ENCODE data around the gene DPYD.
A peak's percentile ranks its signal among the peaks of the same experiment; 100 is the strongest.

DPYD gene

GRCh38 chr1:97943354-97943753 is 22.5 kb upstream of the DPYD start:
- H4K20me1 ChIP-seq (ENCODE audit: insufficient read depth, low read length, poor library complexity, severe bottlenecking): no peaks in the 10 kb centered on the region
- no peak for TF ChIP-seq CTCF (conservative IDR thresholded peaks at IDR 0.05; ENCODE audit: low read length)
- TF ChIP-seq EZH2phosphoT487 (IDR thresholded peaks at IDR 0.05; ENCODE audit: borderline replicate concordance): no peak
- H2AFZ ChIP-seq (ENCODE audit: low read length): no peak overlapping the region
- 0 out of 2 replicates have a peak, but pooled peaks cover 2% of the 10 kb centered on the region for H3F3A ChIP-seq (ENCODE audit: low read depth)
- no peak overlapping the region for H3K4me2 ChIP-seq (ENCODE audit: low read depth, low read length, poor library complexity, severe bottlenecking)
- H3K4me3 ChIP-seq (ENCODE audit: low read length, poor library complexity, severe bottlenecking): no peak overlapping the region
- no peaks in the 10 kb centered on the region for H3K27me3 ChIP-seq (ENCODE audit: insufficient read depth, low read length, poor library complexity, severe bottlenecking)
- H3K36me3 ChIP-seq (ENCODE audit: insufficient read depth, low read length): no peaks in the 10 kb centered on the region
- H3K9ac ChIP-seq (ENCODE audit: low read depth, low read length, poor library complexity, severe bottlenecking): no peak overlapping the region
- no peaks in the 10 kb centered on the region for H3K79me2 ChIP-seq (ENCODE audit: insufficient read depth, low read length)
- no peaks in the 10 kb centered on the region for H3K9me2 ChIP-seq (replicated peaks; ENCODE audit: low read depth, low read length)
- H3K9me3 ChIP-seq (ENCODE audit: insufficient read depth, low read depth, low read length): no peaks in the 10 kb centered on the region
- H3K4me1 ChIP-seq (ENCODE audit: insufficient read depth, low read length, poor library complexity, severe bottlenecking): peaks cover 25% of the 10 kb centered on the region

GRCh38 chr1:97942161-97943123 is 21.6 kb upstream of the DPYD start:
- H3K27me3 ChIP-seq (ENCODE audit: insufficient read depth, low read length, poor library complexity, severe bottlenecking): no peaks in the 10 kb centered on the region
- H3K36me3 ChIP-seq (ENCODE audit: insufficient read depth, low read length): no peaks in the 10 kb centered on the region
- peak overlapping the region; percentile 4 for H3K9ac ChIP-seq (ENCODE audit: low read depth, low read length, poor library complexity, severe bottlenecking)
- H3K4me2 ChIP-seq (ENCODE audit: low read depth, low read length, poor library complexity, severe bottlenecking): peak overlapping the region; percentile 69
- no peak for TF ChIP-seq EZH2phosphoT487 (IDR thresholded peaks at IDR 0.05; ENCODE audit: borderline replicate concordance)
- TF ChIP-seq CTCF (conservative IDR thresholded peaks at IDR 0.05; ENCODE audit: low read length): no peak
- H3K4me3 ChIP-seq (ENCODE audit: low read length, poor library complexity, severe bottlenecking): peak overlapping the region; percentile 53
- H4K20me1 ChIP-seq (ENCODE audit: insufficient read depth, low read length, poor library complexity, severe bottlenecking): no peaks in the 10 kb centered on the region
- no peaks in the 10 kb centered on the region for H3K9me2 ChIP-seq (replicated peaks; ENCODE audit: low read depth, low read length)
- H3K9me3 ChIP-seq (ENCODE audit: insufficient read depth, low read depth, low read length): no peaks in the 10 kb centered on the region
- H3F3A ChIP-seq (ENCODE audit: low read depth): 0 out of 2 replicates have a peak, but pooled peaks cover 2% of the 10 kb centered on the region
- H3K4me1 ChIP-seq (ENCODE audit: insufficient read depth, low read length, poor library complexity, severe bottlenecking): peaks cover 34% of the 10 kb centered on the region
- no peaks in the 10 kb centered on the region for H3K79me2 ChIP-seq (ENCODE audit: insufficient read depth, low read length)
- no peak overlapping the region for H2AFZ ChIP-seq (ENCODE audit: low read length)

GRCh38 chr1:97938285-97938642 is 17.4 kb upstream of the DPYD start:
- Histone ChIP-seq H3K9me2 (replicated peaks; ENCODE audit: low read depth, low read length) (no peaks in the 10 kb centered on the region), H3K36me3 (ENCODE audit: insufficient read depth, low read length) (no peaks in the 10 kb centered on the region), H3F3A (ENCODE audit: low read depth) (0 out of 2 replicates have a peak, but pooled peaks cover 2% of the 10 kb centered on the region), H3K79me2 (ENCODE audit: insufficient read depth, low read length) (no peaks in the 10 kb centered on the region), H3K4me1 (ENCODE audit: insufficient read depth, low read length, poor library complexity, severe bottlenecking) (peaks cover 35% of the 10 kb centered on the region), H3K4me3 (ENCODE audit: low read length, poor library complexity, severe bottlenecking) (no peak overlapping the region), H3K9me3 (ENCODE audit: insufficient read depth, low read depth, low read length) (no peaks in the 10 kb centered on the region), H4K20me1 (ENCODE audit: insufficient read depth, low read length, poor library complexity, severe bottlenecking) (no peaks in the 10 kb centered on the region), H3K27me3 (ENCODE audit: insufficient read depth, low read length, poor library complexity, severe bottlenecking) (no peaks in the 10 kb centered on the region), H2AFZ (ENCODE audit: low read length) (no peak overlapping the region), H3K9ac (ENCODE audit: low read depth, low read length, poor library complexity, severe bottlenecking) (no peak overlapping the region), H3K4me2 (ENCODE audit: low read depth, low read length, poor library complexity, severe bottlenecking) (peak overlapping the region; percentile 30)
- TF ChIP-seq CTCF (conservative IDR thresholded peaks at IDR 0.05; ENCODE audit: low read length): no peak
- no peak for TF ChIP-seq EZH2phosphoT487 (IDR thresholded peaks at IDR 0.05; ENCODE audit: borderline replicate concordance)

Measured in Loucy (cell line).